Ectodermal cell (in vitro differentiated cells): ENCODE data around the gene ARHGAP22.

ENCODE experiments used
- H3K27ac ChIP-seq: 2 replicates; pipeline ENCODE4 v1.7.0; 2013; ENCODE audit warnings: mild to moderate bottlenecking, low read depth, low read length; ENCODE audit not compliant: insufficient read depth, poor library complexity, severe bottlenecking
- H3K27me3 ChIP-seq: 2 replicates; pipeline ENCODE4 v1.7.0; 2013; ENCODE audit warnings: mild to moderate bottlenecking, low read length; ENCODE audit not compliant: insufficient read depth, control insufficient read depth, poor library complexity, severe bottlenecking
- H3K36me3 ChIP-seq: one replicate; pipeline ENCODE4 v1.7.0; 2013; ENCODE audit warnings: low read length; ENCODE audit not compliant: control insufficient read depth, insufficient read depth
- H3K4me1 ChIP-seq: one replicate; pipeline ENCODE4 v1.7.0; 2013; ENCODE audit warnings: low read length; ENCODE audit not compliant: control insufficient read depth, insufficient read depth
- H3K4me3 ChIP-seq: 2 replicates; pipeline ENCODE4 v1.7.0; 2013; ENCODE audit warnings: low read depth, low read length, control low read depth; ENCODE audit not compliant: insufficient read depth
- H3K9me3 ChIP-seq: 2 replicates; pipeline ENCODE4 v1.7.0; 2013; ENCODE audit warnings: mild to moderate bottlenecking, low read length, moderate library complexity; ENCODE audit not compliant: control insufficient read depth
- WGBS, 2 experiments: methylation state at CpG; one replicate each; pipeline ENCODE4 v1.1.7; 2013; ENCODE audit warnings: missing lambda C conversion rate in 2 of 2; 5-methylcytosine and 5-hydroxymethylcytosine counted together

ARHGAP22 gene

GRCh38 chr10:48464871-48465736 lies 139.8 kb downstream of the ARHGAP22 start:
- H3K27me3 ChIP-seq, result peaks cover 21% of the 10 kb centered on the region
- no peaks in the 10 kb centered on the region for H3K36me3 ChIP-seq
- H3K9me3 ChIP-seq, result no peaks in the 10 kb centered on the region
- H3K4me3 ChIP-seq, result no peak overlapping the region
- H3K27ac ChIP-seq, result no peak overlapping the region
- WGBS, 2 experiments, result 85% methylated on average over 27 of the region's 27 CpGs
- peaks cover 14% of the 10 kb centered on the region for H3K4me1 ChIP-seq

GRCh38 chr10:48464121-48464870 lies 140.6 kb downstream of the ARHGAP22 start:
- peaks cover 21% of the 10 kb centered on the region for H3K27me3 ChIP-seq
- no peak overlapping the region for H3K27ac ChIP-seq
- H3K4me3 ChIP-seq, result no peak overlapping the region
- H3K4me1 ChIP-seq, result peaks cover 7% of the 10 kb centered on the region
- 91 to 93% methylated on average over 9 of the region's 9 CpGs for WGBS, 2 experiments
- no peaks in the 10 kb centered on the region for H3K9me3 ChIP-seq
- H3K36me3 ChIP-seq, result no peaks in the 10 kb centered on the region

DNA sequence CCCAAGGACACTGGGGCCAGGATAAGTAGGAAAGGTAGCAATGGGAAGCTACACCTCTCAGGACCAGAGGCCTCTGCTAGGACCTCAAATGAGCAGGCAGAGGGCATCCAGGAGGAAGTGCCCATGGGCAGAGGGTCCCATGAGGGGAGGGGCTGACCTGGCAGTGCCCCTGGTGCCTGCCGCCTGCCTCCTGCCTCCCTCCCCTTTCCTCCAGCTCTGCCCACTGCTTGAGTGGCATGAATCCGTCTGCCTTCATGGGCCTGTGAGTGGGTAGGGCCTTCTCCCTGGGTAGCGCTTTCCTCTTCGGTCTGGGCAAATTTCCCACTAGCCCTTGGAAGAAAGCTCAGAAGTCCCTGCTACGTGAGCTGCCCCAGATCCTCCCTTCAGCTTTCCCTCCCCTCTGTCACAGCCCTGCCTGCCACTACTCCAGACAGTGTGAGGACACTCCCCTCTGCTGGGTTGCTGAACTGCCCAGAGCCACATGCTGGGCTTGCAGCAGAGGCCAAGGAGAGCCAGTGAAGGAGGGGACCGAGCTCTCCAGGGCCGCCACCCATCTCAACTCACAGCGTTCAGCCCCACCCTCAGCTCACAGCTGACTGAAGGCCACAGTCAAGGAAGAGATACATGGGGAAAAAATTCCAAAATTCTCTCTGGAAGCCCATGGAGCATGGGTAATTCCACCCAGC lies 141.4 kb downstream of the ARHGAP22 start:
- 63 to 66% methylated on average over 8 of the region's 8 CpGs for WGBS, 2 experiments
- Histone ChIP-seq H3K4me1 (peaks cover 7% of the 10 kb centered on the region), H3K9me3 (no peaks in the 10 kb centered on the region), H3K27ac (no peak overlapping the region), H3K36me3 (no peaks in the 10 kb centered on the region), H3K27me3 (peaks cover 21% of the 10 kb centered on the region), H3K4me3 (no peak overlapping the region)

- 93% methylated on average over 5 of the region's 5 CpGs for WGBS, 2 experiments
- H3K4me1 ChIP-seq, result peaks cover 7% of the 10 kb centered on the region
- no peak overlapping the region for H3K27ac ChIP-seq
- no peaks in the 10 kb centered on the region for H3K36me3 ChIP-seq
- no peaks in the 10 kb centered on the region for H3K9me3 ChIP-seq
- H3K27me3 ChIP-seq, result peaks cover 21% of the 10 kb centered on the region
- H3K4me3 ChIP-seq, result no peak overlapping the region
Measured at GRCh38 chr10:48462482-48463020, 142.3 kb downstream of the ARHGAP22 start.

GRCh38 chr10:48461623-48462481 lies 143.0 kb downstream of the ARHGAP22 start:
- Histone ChIP-seq H3K9me3 (no peaks in the 10 kb centered on the region), H3K27ac (no peak overlapping the region), H3K27me3 (peaks cover 17% of the 10 kb centered on the region), H3K4me1 (peaks cover 7% of the 10 kb centered on the region), H3K4me3 (no peak overlapping the region), H3K36me3 (no peaks in the 10 kb centered on the region)
- WGBS, 2 experiments, result 95 to 97% methylated on average over 12 of the region's 12 CpGs

DNA sequence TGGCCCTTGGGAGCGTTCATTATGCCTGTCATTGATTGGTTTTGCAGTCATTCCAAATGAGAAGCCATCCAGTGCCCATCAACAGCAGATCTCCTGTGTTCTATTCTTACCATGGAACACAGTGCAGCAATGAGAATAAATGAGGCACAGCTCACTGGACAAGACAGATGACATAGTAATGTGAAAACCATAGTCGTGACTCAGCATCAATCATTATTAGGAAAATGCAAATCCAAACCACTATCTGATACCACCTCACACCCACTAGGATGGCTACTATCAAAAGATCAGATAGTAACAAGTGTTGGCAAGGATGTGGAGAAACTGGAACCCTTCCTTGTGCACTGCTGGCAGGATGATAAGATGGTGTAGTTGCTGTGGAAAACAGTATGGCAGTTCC lies 144.7 kb downstream of the ARHGAP22 start:
- H3K4me3 ChIP-seq, result no peak overlapping the region
- no peaks in the 10 kb centered on the region for H3K9me3 ChIP-seq
- no peaks in the 10 kb centered on the region for H3K36me3 ChIP-seq
- peaks cover under 1% of the 10 kb centered on the region for H3K27me3 ChIP-seq
- H3K27ac ChIP-seq, result no peak overlapping the region
- peaks cover 14% of the 10 kb centered on the region for H3K4me1 ChIP-seq
- 92 to 99% methylated on average over 2 of the region's 2 CpGs for WGBS, 2 experiments

GRCh38 chr10:48459270-48460150 lies 145.4 kb downstream of the ARHGAP22 start:
- peaks cover 14% of the 10 kb centered on the region for H3K4me1 ChIP-seq
- H3K27ac ChIP-seq, result no peak overlapping the region
- no peaks in the 10 kb centered on the region for H3K27me3 ChIP-seq
- no peak overlapping the region for H3K4me3 ChIP-seq
- no peaks in the 10 kb centered on the region for H3K9me3 ChIP-seq
- WGBS, 2 experiments, result 87 to 89% methylated on average over 23 of the region's 23 CpGs
- H3K36me3 ChIP-seq, result no peaks in the 10 kb centered on the region

GRCh38 chr10:48458662-48459048 lies 146.2 kb downstream of the ARHGAP22 start:
- Histone ChIP-seq H3K4me1 (peaks cover 13% of the 10 kb centered on the region), H3K9me3 (no peaks in the 10 kb centered on the region), H3K4me3 (no peak overlapping the region), H3K36me3 (no peaks in the 10 kb centered on the region), H3K27me3 (no peaks in the 10 kb centered on the region), H3K27ac (no peak overlapping the region)
- 68 to 69% methylated on average over 6 of the region's 6 CpGs for WGBS, 2 experiments
